ENCODE data around the gene MAML2. TPM values are rescaled to one million over a fixed set of nuclear protein-coding genes. Genes with fewer than 3 reads are reported as not detected.

Gene MAML2
- total and polyA plus RNA-seq, 9 of the 15 experiments (the other 6 are each of a cell fraction or from before 2014, with no cell fraction given): 0.79 to 6.8 (median 4.8) TPM

GRCh38 chr11:96155627-96156378 is 187.2 kb downstream of the MAML2 start (continued):
- TF ChIP-seq RERE (CRISPR knock-in tag; IDR thresholded peaks at IDR 0.05; ENCODE audit: borderline replicate concordance) (no peak), OTX1 (CRISPR knock-in tag; IDR thresholded peaks at IDR 0.05) (no peak), PHF8 (IDR thresholded peaks at IDR 0.05; ENCODE audit: borderline replicate concordance, low read length) (peak; percentile 16; the same call in 1 of the 2 replicates), PTBP1 (IDR thresholded peaks at IDR 0.05; ENCODE audit: low read depth, low read length) (no peak), BRD4 (IDR thresholded peaks at IDR 0.05) (no peak), ARID4B (CRISPR knock-in tag; IDR thresholded peaks at IDR 0.05) (no peak; the same call in 1 of the 2 replicates), ETV5 (CRISPR knock-in tag; IDR thresholded peaks at IDR 0.05; ENCODE audit: low read depth) (peak; percentile 67; the same call in 1 of the 2 replicates), MTA3 (IDR thresholded peaks at IDR 0.05; ENCODE audit: borderline replicate concordance) (no peak), ZNF146 (CRISPR knock-in tag; IDR thresholded peaks at IDR 0.05; ENCODE audit: unreplicated experiment) (no peak), ZNF143 (CRISPR knock-in tag; IDR thresholded peaks at IDR 0.05) (no peak), NCOA1 (IDR thresholded peaks at IDR 0.05; ENCODE audit: low read depth) (no peak), SMARCA5 (IDR thresholded peaks at IDR 0.05) (no peak), BHLHE40 (IDR thresholded peaks at IDR 0.05; ENCODE audit: low read length) (peak; percentile 22; the same call in 1 of the 2 replicates), SP2 (IDR thresholded peaks at IDR 0.05; ENCODE audit: extremely low read depth, low read depth, low read length, poor library complexity, severe bottlenecking) (no peak), PPARD (CRISPR knock-in tag; IDR thresholded peaks at IDR 0.05) (no peak), SNRNP70 (optimal IDR thresholded peaks at IDR 0.05; ENCODE audit: low read depth, low read length) (no peak)
- TF ChIP-seq, protein P1, sequence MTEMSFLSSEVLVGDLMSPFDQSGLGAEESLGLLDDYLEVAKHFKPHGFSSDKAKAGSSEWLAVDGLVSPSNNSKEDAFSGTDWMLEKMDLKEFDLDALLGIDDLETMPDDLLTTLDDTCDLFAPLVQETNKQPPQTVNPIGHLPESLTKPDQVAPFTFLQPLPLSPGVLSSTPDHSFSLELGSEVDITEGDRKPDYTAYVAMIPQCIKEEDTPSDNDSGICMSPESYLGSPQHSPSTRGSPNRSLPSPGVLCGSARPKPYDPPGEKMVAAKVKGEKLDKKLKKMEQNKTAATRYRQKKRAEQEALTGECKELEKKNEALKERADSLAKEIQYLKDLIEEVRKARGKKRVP (CRISPR knock-in tag; IDR thresholded peaks at IDR 0.05): no peak

Data from K562 (cell line).